Right atrium auricular region (tissue), 2 donors: ENCODE data around the gene NUP210L. TPM values are rescaled to one million over a fixed set of nuclear protein-coding genes. Genes with fewer than 3 reads are reported as not detected.

Experiments used
- DNase-seq: peaks from one replicate; pipeline ENCODE4 v3.0.0-alpha.2; 2019; ENCODE audit warnings: low spot score
- H3K27ac ChIP-seq, 2 donors: fragments of 200-600 bp; sonication (generic); 1 replicate in 1 of 2; 2 replicates in 1 of 2; pipeline ENCODE4 v1.5.1; 2016 to 2019
- H3K27me3 ChIP-seq, 2 donors: fragments of 200-600 bp; sonication (generic); one replicate each; pipeline versions ENCODE4 v1.5.1 to v1.6.0; 2017 to 2019
- H3K36me3 ChIP-seq: fragments of 200-600 bp; sonication (generic); one replicate; pipeline ENCODE4 v1.5.1; 2016
- H3K4me1 ChIP-seq, 2 donors: fragments of 200-600 bp; sonication (generic); one replicate each; pipeline versions ENCODE4 v1.5.1 to v1.6.0; 2017 to 2019
- H3K4me3 ChIP-seq, 2 donors: fragments of 200-600 bp; sonication (generic); 1 replicate in 1 of 2; 2 replicates in 1 of 2; pipeline ENCODE4 v1.5.1; 2017 to 2019; ENCODE audit warnings: mild to moderate bottlenecking in 1 of 2, moderate library complexity in 1 of 2
- H3K9me3 ChIP-seq, 2 donors: fragments of 200-600 bp; sonication (generic); one replicate each; pipeline ENCODE4 v1.5.1; 2019
- total RNA-seq, 2 donors: library from RNA; depleted of rRNA; stranded (reverse); fragments of >200 nt; gene quantifications; one replicate each; pipeline ENCODE4 v1.1.0, GENCODE V29; 2016
- TF ChIP-seq, protein P1 (sequence below), 2 donors: fragments of 200-600 bp; sonication (generic); IDR thresholded peaks; one replicate each; pipeline ENCODE4 v1.5.1; 2019; ENCODE audit warnings: antibody characterized with exemption in 2 of 2

NUP210L gene
- total RNA-seq, 2 donors from 2014 or later: 0.28 TPM; not detected in 1

DNA sequence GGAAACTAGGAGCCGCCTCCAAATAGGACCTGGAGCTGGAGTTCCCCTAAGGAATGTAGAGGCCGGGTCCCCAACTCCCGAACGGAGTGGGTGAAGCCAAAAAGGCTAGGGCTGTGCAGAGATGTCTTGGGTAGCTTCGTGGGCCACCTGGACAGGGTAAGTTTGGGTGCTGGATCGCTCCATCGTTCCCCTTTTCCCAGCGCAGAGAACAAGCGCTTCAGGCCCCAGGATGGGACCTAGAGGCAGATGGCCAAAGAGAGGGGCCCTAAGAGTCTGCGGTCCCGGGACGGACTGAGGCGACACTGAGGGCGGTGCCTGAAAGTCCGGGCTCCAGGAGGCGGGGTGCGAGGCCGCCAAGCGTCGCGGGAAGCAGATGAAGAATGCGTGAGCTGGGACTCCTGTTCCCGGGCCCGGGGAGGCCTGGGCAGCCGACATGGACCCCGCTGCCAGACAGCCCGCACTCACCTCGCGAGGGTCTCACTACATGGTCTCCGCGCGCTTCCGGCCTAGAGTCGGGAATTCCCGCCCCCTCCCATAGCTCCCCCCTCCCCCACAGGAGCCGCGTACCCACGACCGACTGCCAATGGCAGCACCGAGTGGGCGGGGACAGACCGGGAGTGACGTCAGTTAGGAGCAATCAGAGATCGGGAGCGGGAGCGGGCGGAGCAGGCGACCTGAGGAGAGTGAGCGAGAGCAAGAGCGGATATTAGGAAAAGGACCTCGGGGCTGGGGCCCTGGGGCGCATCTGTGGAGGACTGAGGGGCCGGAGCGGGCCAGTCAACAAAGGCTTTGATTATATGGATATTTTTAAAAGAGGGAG lies 191.6 kb downstream of the NUP210L start, which contains the start of gene SLC39A1:
SLC39A1 (minus strand) TSS at position 508 of the 820 bp plus-strand sequence. CDS start 822 bp downstream, outside the sequence.
- Histone ChIP-seq H3K4me1 (peaks cover 0 to 72% of the 10 kb centered on the region in 2 donors), H3K27me3 (no peaks in the 10 kb centered on the region), H3K4me3 (peak within 1 kb of the TSS; percentile 79 to 81), H3K36me3 (peaks cover 16% of the 10 kb centered on the region), H3K9me3 (no peaks in the 10 kb centered on the region), H3K27ac (peak within 1 kb of the TSS; percentile 97 to 98)
- TF ChIP-seq, protein P1, sequence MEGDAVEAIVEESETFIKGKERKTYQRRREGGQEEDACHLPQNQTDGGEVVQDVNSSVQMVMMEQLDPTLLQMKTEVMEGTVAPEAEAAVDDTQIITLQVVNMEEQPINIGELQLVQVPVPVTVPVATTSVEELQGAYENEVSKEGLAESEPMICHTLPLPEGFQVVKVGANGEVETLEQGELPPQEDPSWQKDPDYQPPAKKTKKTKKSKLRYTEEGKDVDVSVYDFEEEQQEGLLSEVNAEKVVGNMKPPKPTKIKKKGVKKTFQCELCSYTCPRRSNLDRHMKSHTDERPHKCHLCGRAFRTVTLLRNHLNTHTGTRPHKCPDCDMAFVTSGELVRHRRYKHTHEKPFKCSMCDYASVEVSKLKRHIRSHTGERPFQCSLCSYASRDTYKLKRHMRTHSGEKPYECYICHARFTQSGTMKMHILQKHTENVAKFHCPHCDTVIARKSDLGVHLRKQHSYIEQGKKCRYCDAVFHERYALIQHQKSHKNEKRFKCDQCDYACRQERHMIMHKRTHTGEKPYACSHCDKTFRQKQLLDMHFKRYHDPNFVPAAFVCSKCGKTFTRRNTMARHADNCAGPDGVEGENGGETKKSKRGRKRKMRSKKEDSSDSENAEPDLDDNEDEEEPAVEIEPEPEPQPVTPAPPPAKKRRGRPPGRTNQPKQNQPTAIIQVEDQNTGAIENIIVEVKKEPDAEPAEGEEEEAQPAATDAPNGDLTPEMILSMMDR (IDR thresholded peaks at IDR 0.05): no peak
- peak; percentile 99 for DNase-seq

DNA sequence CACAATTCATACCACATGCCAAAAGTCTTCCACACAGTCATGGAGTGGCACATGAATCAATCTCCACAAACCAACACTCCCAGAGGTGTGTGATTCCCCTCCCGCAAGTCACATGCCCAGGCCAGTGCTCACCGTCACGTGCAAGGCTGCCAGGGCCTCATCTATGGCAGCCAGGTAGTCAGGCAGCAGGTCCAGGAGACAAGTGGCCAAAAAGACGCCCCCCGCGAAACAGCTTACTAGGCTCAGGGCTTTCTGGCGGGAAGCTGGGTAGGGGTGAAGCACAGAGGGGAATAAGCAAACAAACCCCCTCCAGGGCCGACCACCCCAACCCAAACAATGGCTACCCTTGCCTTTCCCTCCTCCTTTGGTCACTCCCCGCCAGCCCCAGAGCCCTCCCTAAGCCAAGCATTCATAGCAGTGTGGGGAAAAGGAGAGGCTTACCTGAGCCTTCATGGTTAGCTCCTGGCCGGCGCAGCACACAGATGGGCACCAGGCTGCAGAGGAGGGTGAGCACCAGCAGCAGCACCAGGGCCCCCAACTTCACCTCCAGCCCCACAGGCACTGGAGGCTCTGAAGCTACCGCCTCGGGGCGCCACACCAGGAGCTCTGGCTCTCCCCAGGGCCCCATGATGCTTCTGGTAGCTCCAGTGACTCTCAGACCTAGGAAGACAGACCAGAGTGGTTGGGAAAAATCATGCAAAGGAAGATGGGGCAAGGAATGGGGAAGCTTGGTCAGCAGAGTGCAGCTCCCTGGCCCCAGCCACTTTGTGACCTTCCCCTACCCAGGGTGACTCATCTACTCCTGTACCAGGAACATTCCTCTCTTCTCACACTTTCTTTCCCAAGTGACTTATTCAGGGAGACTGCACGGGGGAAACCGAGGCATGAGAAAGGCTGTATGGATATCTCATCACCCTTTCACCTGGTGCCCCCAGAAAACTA lies 192.5 kb downstream of the NUP210L start:
- H3K4me3 ChIP-seq: peak overlapping the region; percentile 79 to 81
- H3K9me3 ChIP-seq: no peaks in the 10 kb centered on the region
- peak; percentile 76 for DNase-seq
- no peaks in the 10 kb centered on the region for H3K27me3 ChIP-seq
- H3K27ac ChIP-seq: peak overlapping the region; percentile 97 to 98
- TF ChIP-seq, protein P1 (IDR thresholded peaks at IDR 0.05): no peak
- peaks cover 16% of the 10 kb centered on the region for H3K36me3 ChIP-seq
- peaks cover 0 to 73% of the 10 kb centered on the region in 2 donors for H3K4me1 ChIP-seq

DNA sequence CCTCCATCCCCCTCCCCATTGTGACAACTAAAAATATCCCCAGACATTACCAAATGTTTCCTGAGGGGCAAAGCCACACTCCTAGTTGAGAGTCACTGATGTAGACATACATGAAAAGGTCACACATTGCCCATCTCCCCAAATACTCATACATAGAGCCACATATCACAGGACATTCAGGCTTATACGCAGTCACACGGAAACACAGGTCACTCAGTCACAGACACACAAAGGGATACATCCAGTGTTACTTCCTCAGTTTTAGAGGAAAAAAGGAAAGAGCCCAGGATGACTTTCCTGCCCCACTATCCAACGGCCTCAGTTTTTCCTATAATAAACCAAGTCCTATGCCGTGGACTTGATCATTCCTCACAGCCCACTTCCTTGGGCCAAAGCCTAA lies 193.5 kb downstream of the NUP210L start:
- Histone ChIP-seq H3K27me3 (no peaks in the 10 kb centered on the region), H3K4me1 (peaks cover 0 to 77% of the 10 kb centered on the region in 2 donors), H3K4me3 (peak overlapping the region in 1 of 2 donors; percentile 81), H3K36me3 (peaks cover 16% of the 10 kb centered on the region), H3K9me3 (no peaks in the 10 kb centered on the region), H3K27ac (peak overlapping the region; percentile 97 to 98)
- TF ChIP-seq, protein P1 (IDR thresholded peaks at IDR 0.05): no peak
- DNase-seq: no peak

DNA sequence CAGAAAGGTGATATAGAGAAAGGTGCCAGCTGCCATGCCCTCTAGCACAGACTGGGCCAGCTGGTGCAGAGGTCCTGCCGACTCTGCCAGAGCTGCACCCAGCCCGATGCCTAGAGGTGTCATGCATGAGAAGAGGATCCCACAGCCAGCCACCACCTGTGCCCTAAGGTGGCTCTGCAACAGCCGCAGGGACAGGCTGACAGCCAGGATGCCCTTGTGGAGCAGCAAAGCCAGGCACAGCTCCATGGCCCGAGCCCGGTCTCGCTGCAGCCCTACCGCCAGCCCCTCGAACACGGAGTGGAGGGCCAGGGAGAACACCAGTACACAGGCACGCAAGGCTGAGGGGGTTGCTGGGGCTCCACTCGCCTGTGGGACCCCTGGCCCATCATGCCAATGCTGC lies 194.7 kb downstream of the NUP210L start:
- H3K9me3 ChIP-seq: no peaks in the 10 kb centered on the region
- peak overlapping the region; percentile 94 to 97 for H3K27ac ChIP-seq
- no peak for DNase-seq
- peaks cover 0 to 80% of the 10 kb centered on the region in 2 donors for H3K4me1 ChIP-seq
- no peaks in the 10 kb centered on the region for H3K27me3 ChIP-seq
- no peak overlapping the region for H3K4me3 ChIP-seq
- H3K36me3 ChIP-seq: peaks cover 16% of the 10 kb centered on the region
- TF ChIP-seq, protein P1 (IDR thresholded peaks at IDR 0.05): no peak

DNA sequence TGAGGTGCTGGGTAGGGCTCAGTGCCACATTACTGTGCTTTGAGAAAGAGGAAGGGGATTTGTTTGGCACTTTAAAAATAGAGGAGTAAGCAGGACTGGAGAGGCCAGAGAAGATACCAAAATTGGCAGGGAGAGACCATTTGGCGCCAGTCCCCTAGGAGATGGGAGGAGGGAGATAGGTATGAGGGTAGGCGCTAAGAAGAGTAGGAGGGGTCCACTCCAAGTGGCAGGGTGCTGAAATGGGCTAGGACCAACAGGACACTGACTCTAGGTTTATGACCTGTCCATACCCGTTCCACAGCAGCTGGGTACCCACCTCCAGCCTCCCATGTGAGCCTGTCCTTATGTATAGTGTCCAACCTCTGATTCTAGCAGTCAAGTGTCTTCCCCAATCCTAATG lies 195.4 kb downstream of the NUP210L start:
- Histone ChIP-seq H3K36me3 (peaks cover 21% of the 10 kb centered on the region), H3K4me3 (no peak overlapping the region), H3K4me1 (peaks cover 0 to 76% of the 10 kb centered on the region in 2 donors), H3K9me3 (no peaks in the 10 kb centered on the region), H3K27ac (peak overlapping the region; percentile 94 to 97), H3K27me3 (no peaks in the 10 kb centered on the region)
- no peak for DNase-seq
- TF ChIP-seq, protein P1 (IDR thresholded peaks at IDR 0.05): no peak
